Neural cell (in vitro differentiated cells): ENCODE results near the gene ZNF775. TPM values are rescaled to one million over a fixed set of nuclear protein-coding genes. Genes with fewer than 3 reads are reported as not detected.

ENCODE experiments used
- H2AFZ ChIP-seq: fragments of 200-600, 300-800 bp; sonication (generic), shearing (Covaris generic); 2 replicates; pipeline ENCODE4 v1.6.0; 2014; ENCODE audit warnings: low read depth, mild to moderate bottlenecking, antibody characterized with exemption, low read length, moderate library complexity
- H3F3A ChIP-seq: fragments of 200-600 bp; shearing (Covaris generic); 2 replicates; pipeline ENCODE4 v1.6.1; 2016; ENCODE audit warnings: mild to moderate bottlenecking, moderate library complexity, mixed read lengths, antibody characterized with exemption, low read length; ENCODE audit not compliant: insufficient read depth, poor library complexity, severe bottlenecking
- H3K27ac ChIP-seq: fragments of 200-600, 300-800 bp; sonication (generic), shearing (Covaris generic); 2 replicates; pipeline ENCODE4 v1.5.1; 2014; ENCODE audit warnings: mild to moderate bottlenecking, low read length, moderate library complexity
- H3K27me3 ChIP-seq: fragments of 300-800, 200-600 bp; sonication (generic), shearing (Covaris generic); 2 replicates; pipeline ENCODE4 v1.6.0; 2014; ENCODE audit warnings: mild to moderate bottlenecking, low read depth, low read length, moderate library complexity; ENCODE audit not compliant: insufficient read depth
- H3K36me3 ChIP-seq: fragments of 300-800, 200-600 bp; sonication (generic), shearing (Covaris generic); 2 replicates; pipeline ENCODE4 v1.5.1; 2014; ENCODE audit warnings: mild to moderate bottlenecking, antibody characterized with exemption, low read length, moderate library complexity; ENCODE audit not compliant: insufficient read depth
- H3K4me2 ChIP-seq: fragments of 300-800, 200-600 bp; sonication (generic), shearing (Covaris generic); 2 replicates; pipeline ENCODE4 v1.6.0; 2014; ENCODE audit warnings: mild to moderate bottlenecking, low read length
- H3K4me3 ChIP-seq: fragments of 300-800, 200-600 bp; sonication (generic), shearing (Covaris generic); 2 replicates; pipeline ENCODE4 v1.5.1; 2014; ENCODE audit warnings: mild to moderate bottlenecking, low read length, moderate library complexity
- H3K79me2 ChIP-seq: fragments of 200-600 bp; shearing (Covaris generic); replicated peaks from 2 replicates; pipeline ENCODE4 v1.6.0; 2014; ENCODE audit warnings: mild to moderate bottlenecking, low read length, moderate library complexity; ENCODE audit not compliant: insufficient read depth
- H3K9ac ChIP-seq: fragments of 300-800, 200-600 bp; sonication (generic), shearing (Covaris generic); 2 replicates; pipeline ENCODE4 v1.6.1; 2016; ENCODE audit warnings: mild to moderate bottlenecking, low read length, mixed read lengths
- H3K9me2 ChIP-seq: fragments of 200-600 bp; shearing (Covaris generic); 2 replicates; pipeline ENCODE4 v1.6.1; 2016; ENCODE audit warnings: mild to moderate bottlenecking, low read length, mixed read lengths; ENCODE audit not compliant: insufficient read depth
- H3K9me3 ChIP-seq: fragments of 200-600, 300-800 bp; sonication (generic), shearing (Covaris generic); 2 replicates; pipeline ENCODE4 v1.6.1; 2016; ENCODE audit warnings: mild to moderate bottlenecking, mixed run types, low read length, moderate library complexity, mixed read lengths
- H4K20me1 ChIP-seq: fragments of 200-600 bp; shearing (Covaris generic); 2 replicates; pipeline ENCODE4 v1.6.1; 2016; ENCODE audit warnings: mild to moderate bottlenecking, mixed run types; ENCODE audit not compliant: insufficient read depth
- CTCF ChIP-seq: fragments of 450-650 bp; IDR thresholded peaks from 2 replicates; pipeline ENCODE4 v1.5.1; 2014; ENCODE audit warnings: antibody characterized with exemption, mild to moderate bottlenecking, moderate library complexity; ENCODE audit not compliant: poor library complexity, severe bottlenecking
- EP300 ChIP-seq: fragments of 450-650 bp; conservative IDR thresholded peaks from 2 replicates; pipeline ENCODE4 v1.6.1; 2014; ENCODE audit warnings: antibody characterized with exemption, mild to moderate bottlenecking, moderate library complexity; ENCODE audit not compliant: poor library complexity, severe bottlenecking
- EZH2 ChIP-seq: fragments of 200-600, 300-800 bp; shearing (Covaris generic), sonication (generic); IDR thresholded peaks from 2 replicates; pipeline ENCODE4 v1.6.1; 2014; ENCODE audit warnings: antibody characterized with exemption, low read length, borderline replicate concordance, mild to moderate bottlenecking; ENCODE audit not compliant: insufficient read depth, poor library complexity, severe bottlenecking
- MXI1 ChIP-seq: fragments of 450-650 bp; conservative IDR thresholded peaks from 2 replicates; pipeline ENCODE4 v1.6.1; 2014; ENCODE audit warnings: antibody characterized with exemption, mild to moderate bottlenecking; ENCODE audit not compliant: poor library complexity, severe bottlenecking
- POLR2AphosphoS5 ChIP-seq: IDR thresholded peaks from 2 replicates; pipeline ENCODE4 v1.6.1; 2012
- RAD21 ChIP-seq: fragments of 450-650 bp; conservative IDR thresholded peaks from 2 replicates; pipeline ENCODE4 v1.6.1; 2014; ENCODE audit warnings: antibody characterized with exemption, mild to moderate bottlenecking, moderate library complexity
- REST ChIP-seq: IDR thresholded peaks from 2 replicates; pipeline ENCODE4 v1.6.1; 2012; ENCODE audit warnings: borderline replicate concordance
- SMC3 ChIP-seq: fragments of 450-650 bp; conservative IDR thresholded peaks from 2 replicates; pipeline ENCODE4 v1.6.1; 2014; ENCODE audit warnings: antibody characterized with exemption, mild to moderate bottlenecking, moderate library complexity; ENCODE audit not compliant: poor library complexity
- TAF1 ChIP-seq: IDR thresholded peaks from 2 replicates; pipeline ENCODE4 v1.6.1; 2012; ENCODE audit warnings: low read depth
- polyA plus RNA-seq: library from polyadenylated mRNA; depleted of rRNA; stranded (reverse); fragments of >200 nt; gene quantifications from 2 replicates; pipeline ENCODE4 v1.2.3, GENCODE V29; 2014

ZNF775 gene
- polyA plus RNA-seq, 1 donor from 2014 or later = 16.8 TPM

- no peak for TF ChIP-seq CTCF
- no peak for TF ChIP-seq EP300
- no peak for TF ChIP-seq SMC3
Measured at GRCh38 chr7:150380463-150380862, 1.3 kb downstream of the ZNF775 start (continued).

GRCh38 chr7:150381096-150381495, 2.0 kb downstream of the ZNF775 start:
- no peaks in the 10 kb centered on the region for H3K27me3 ChIP-seq
- no peaks in the 10 kb centered on the region for H3K9me3 ChIP-seq
- peaks cover 4% of the 10 kb centered on the region for H3F3A ChIP-seq
- no peaks in the 10 kb centered on the region for H3K9me2 ChIP-seq
- H3K4me2 ChIP-seq = peak overlapping the region; percentile 99
- peak overlapping the region; percentile 96 for H3K4me3 ChIP-seq
- H2AFZ ChIP-seq = no peak overlapping the region
- H3K9ac ChIP-seq = peak overlapping the region; percentile 92
- no peaks in the 10 kb centered on the region for H3K36me3 ChIP-seq
- H4K20me1 ChIP-seq = no peaks in the 10 kb centered on the region
- peak overlapping the region; percentile 87 for H3K27ac ChIP-seq
- no peak for TF ChIP-seq EP300
- TF ChIP-seq POLR2AphosphoS5 = no peak
- TF ChIP-seq MXI1 = no peak
- no peak for TF ChIP-seq RAD21
- TF ChIP-seq SMC3 = no peak
- TF ChIP-seq EZH2 = no peak
- TF ChIP-seq TAF1 = no peak
- no peak for TF ChIP-seq CTCF
- TF ChIP-seq REST = no peak
- peaks cover 62% of the 10 kb centered on the region for H3K79me2 ChIP-seq

- H3K9ac ChIP-seq = no peak overlapping the region
- no peak for TF ChIP-seq MXI1
- no peak for TF ChIP-seq RAD21
- TF ChIP-seq EP300 = no peak
- TF ChIP-seq POLR2AphosphoS5 = no peak
- no peak for TF ChIP-seq REST
- no peak for TF ChIP-seq CTCF
- TF ChIP-seq EZH2 = no peak
- no peak for TF ChIP-seq TAF1
- no peak for TF ChIP-seq SMC3
- no peaks in the 10 kb centered on the region for H4K20me1 ChIP-seq
- no peak overlapping the region for H3K4me2 ChIP-seq
- H3F3A ChIP-seq = peaks cover 4% of the 10 kb centered on the region
- no peaks in the 10 kb centered on the region for H3K27me3 ChIP-seq
- H3K9me3 ChIP-seq = no peaks in the 10 kb centered on the region
- no peak overlapping the region for H2AFZ ChIP-seq
- H3K79me2 ChIP-seq = peaks cover 62% of the 10 kb centered on the region
- H3K9me2 ChIP-seq = no peaks in the 10 kb centered on the region
- H3K27ac ChIP-seq = no peak overlapping the region
- H3K36me3 ChIP-seq = no peaks in the 10 kb centered on the region
- H3K4me3 ChIP-seq = peak overlapping the region; percentile 54
Measured at GRCh38 chr7:150381785-150382122, 2.6 kb downstream of the ZNF775 start.
